ENCODE results near the gene HEPACAM2. TPM values are rescaled to one million over a fixed set of nuclear protein-coding genes. Genes with fewer than 3 reads are reported as not detected.

Gene HEPACAM2
- total and polyA plus RNA-seq, 2 of the 8 experiments (the other 6 are each of a cell fraction or from before 2014, with no cell fraction given) = not detected

DNA sequence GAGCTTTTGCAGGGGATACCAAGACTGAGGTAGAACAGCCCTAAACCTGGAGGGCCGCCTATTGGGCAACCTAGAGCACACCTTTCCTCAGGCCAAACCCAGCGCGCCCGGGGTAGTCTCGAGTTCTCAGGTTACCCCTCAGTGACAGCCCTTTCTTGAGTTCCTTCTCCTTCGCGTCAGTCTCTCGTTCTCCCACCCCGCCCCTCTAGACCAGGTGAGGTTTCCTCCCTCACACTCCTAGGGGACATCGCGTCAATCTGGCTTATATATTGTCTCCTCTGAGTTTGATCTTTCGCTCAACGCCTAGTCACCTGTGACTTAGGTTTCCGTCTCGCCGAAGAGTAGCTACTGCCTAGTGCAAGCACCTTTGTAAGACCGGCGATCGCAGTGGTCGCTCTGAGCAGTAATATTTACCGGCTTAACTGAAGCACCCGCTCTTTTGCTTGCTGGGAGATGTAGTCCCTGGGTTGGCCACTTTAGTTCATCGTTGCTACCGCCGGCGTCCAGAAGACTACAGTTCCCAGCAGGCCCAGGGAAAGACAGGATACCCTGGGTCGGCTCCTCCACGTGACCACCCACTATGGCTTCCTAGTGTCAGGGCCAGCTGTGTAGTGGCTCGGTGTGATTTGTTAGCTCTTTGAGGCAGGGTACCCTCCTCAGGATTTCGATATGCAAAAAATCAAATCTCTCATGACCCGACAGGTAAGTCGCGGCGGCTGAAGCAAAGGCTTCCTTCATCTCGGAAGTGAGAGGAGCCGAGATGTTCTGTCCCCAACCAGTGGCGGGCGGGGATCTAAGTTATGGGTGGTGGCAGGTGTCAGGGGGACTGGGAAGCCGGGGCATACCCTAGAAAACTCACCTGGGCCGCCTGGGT is 5.8 kb upstream of the HEPACAM2 start, which contains the start of gene VPS50 (continued):
- TF ChIP-seq RAD21 (IDR thresholded peaks at IDR 0.05 in 1 of 2, conservative IDR thresholded peaks at IDR 0.05 in 1 of 2; ENCODE audit: low read depth in 2 of 2, low read length in 2 of 2) = peak; percentile 22 to 36; a peak in 3 of 4 replicates
- peak in 1 of 2 experiments; percentile 99; a peak in 3 of 4 replicates for TF ChIP-seq HDAC2 (IDR thresholded peaks at IDR 0.05; ENCODE audit: borderline replicate concordance in 1 of 2, low read depth in 2 of 2, low read length in 2 of 2)
- TF ChIP-seq, protein P1, sequence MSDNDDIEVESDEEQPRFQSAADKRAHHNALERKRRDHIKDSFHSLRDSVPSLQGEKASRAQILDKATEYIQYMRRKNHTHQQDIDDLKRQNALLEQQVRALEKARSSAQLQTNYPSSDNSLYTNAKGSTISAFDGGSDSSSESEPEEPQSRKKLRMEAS (IDR thresholded peaks at IDR 0.05) = peak; percentile 72
- no peak for TF ChIP-seq GTF2F1 (IDR thresholded peaks at IDR 0.05; ENCODE audit: borderline replicate concordance, low read depth, low read length)
- TF ChIP-seq PHF8 (conservative IDR thresholded peaks at IDR 0.05; ENCODE audit: low read depth, low read length) = peak; percentile 65
- no peak for TF ChIP-seq FOSL1 (IDR thresholded peaks at IDR 0.05; ENCODE audit: insufficient read depth, low read depth, low read length)
- peak; percentile 39; the same call in 1 of the 2 replicates for TF ChIP-seq POLR2AphosphoS5 (IDR thresholded peaks at IDR 0.05; ENCODE audit: low read depth, low read length)
- TF ChIP-seq, protein P2, sequence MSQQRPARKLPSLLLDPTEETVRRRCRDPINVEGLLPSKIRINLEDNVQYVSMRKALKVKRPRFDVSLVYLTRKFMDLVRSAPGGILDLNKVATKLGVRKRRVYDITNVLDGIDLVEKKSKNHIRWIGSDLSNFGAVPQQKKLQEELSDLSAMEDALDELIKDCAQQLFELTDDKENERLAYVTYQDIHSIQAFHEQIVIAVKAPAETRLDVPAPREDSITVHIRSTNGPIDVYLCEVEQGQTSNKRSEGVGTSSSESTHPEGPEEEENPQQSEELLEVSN (IDR thresholded peaks at IDR 0.05) = no peak
- TF ChIP-seq NRF1 (IDR thresholded peaks at IDR 0.05; ENCODE audit: low read depth, low read length) = no peak
- TF ChIP-seq KDM4A (IDR thresholded peaks at IDR 0.05; ENCODE audit: low read depth, low read length, severe bottlenecking) = peak; percentile 54
- no peak for TF ChIP-seq BRCA1 (IDR thresholded peaks at IDR 0.05; ENCODE audit: low read depth, low read length)
- no peak for TF ChIP-seq CHD2 (IDR thresholded peaks at IDR 0.05; ENCODE audit: low read length)
- no peak for TF ChIP-seq ZNF274 (IDR thresholded peaks at IDR 0.05; ENCODE audit: borderline replicate concordance, extremely low read depth, low read length)
- TF ChIP-seq SP2 (IDR thresholded peaks at IDR 0.05; ENCODE audit: low read length) = no peak
- TF ChIP-seq KDM1A (IDR thresholded peaks at IDR 0.05; ENCODE audit: borderline replicate concordance, low read length) = no peak
- TF ChIP-seq HDAC6 (IDR thresholded peaks at IDR 0.05; ENCODE audit: low read depth, low read length) = no peak
- TF ChIP-seq SIN3A (conservative IDR thresholded peaks at IDR 0.05 in 1 of 2, IDR thresholded peaks at IDR 0.05 in 1 of 2; ENCODE audit: low read depth in 1 of 2, low read length in 2 of 2) = peak; percentile 98 to 100
- no peak for TF ChIP-seq RFX5 (IDR thresholded peaks at IDR 0.05; ENCODE audit: borderline replicate concordance, low read depth, low read length)
- peak; percentile 57; the same call in 1 of the 2 replicates for TF ChIP-seq TAF1 (IDR thresholded peaks at IDR 0.05; ENCODE audit: low read depth, low read length)
- TF ChIP-seq YY1 (IDR thresholded peaks at IDR 0.05; ENCODE audit: low read depth, low read length) = peak; percentile 97
- no peak for TF ChIP-seq RBBP5 (IDR thresholded peaks at IDR 0.05; ENCODE audit: borderline replicate concordance, low read depth, low read length)
